GM12878 (cell line): ENCODE measurements around the gene UNG. TPM values are rescaled to one million over a fixed set of nuclear protein-coding genes. Genes with fewer than 3 reads are reported as not detected.

Experiments
- ATAC-seq: fragments of 200-7000 bp; cut with Tn5 transposase; 3 replicates; pipeline ENCODE4 v1.9.1; 2020; ENCODE audit warnings: mild to moderate bottlenecking, moderate library complexity
- BruUV-seq: library from RNA; stranded (reverse); fragments of 400-500 nt; replicated peaks from 2 replicates; lab custom pipeline; 2021; lab: Mats Ljungman, UMichigan
- CTCF ChIA-PET: fragments of 300-600 bp; sonication (Branson Sonifier 250); formaldehyde crosslinking; extraction: SDS; loops from one replicate; lab custom pipeline; 2021; ENCODE audit warnings: inconsistent platforms; lab: Yijun Ruan, JAX
- POLR2A ChIA-PET: fragments of 350-600 bp; formaldehyde crosslinking; extraction: SDS; loops from one replicate; lab custom pipeline; 2021; ENCODE audit warnings: inconsistent platforms; lab: Charles Lee
- RAD21 ChIA-PET: fragments of 300-600 bp; sonication (Branson Sonifier 250); formaldehyde crosslinking; loops from one replicate; lab custom pipeline; 2023; ENCODE audit warnings: antibody characterized with exemption; ENCODE audit not compliant: unreplicated experiment; lab: Charles Lee
- SMC1A ChIA-PET: fragments of 300-600 bp; sonication (Branson Sonifier 250); formaldehyde crosslinking; loops from one replicate; lab custom pipeline; 2023; ENCODE audit not compliant: unreplicated experiment, uncharacterized antibody; lab: Charles Lee
- DNase-seq: peaks from one replicate; pipeline ENCODE4 v3.0.0-alpha.2; 2011; ENCODE audit warnings: low read depth, low spot score
- FAIRE-seq: peaks from 3 replicates; lab custom pipeline; 2011; peaks lifted over from hg19 to GRCh38; lab: Jason Lieb, UNC
- H2AFZ ChIP-seq: 2 replicates; pipeline ENCODE4 v1.6.0; 2011; ENCODE audit warnings: low read depth, low read length, control low read depth; ENCODE audit not compliant: control insufficient read depth
- H3K27ac ChIP-seq: 2 replicates; pipeline ENCODE4 v1.5.1; 2011; ENCODE audit warnings: control low read depth; ENCODE audit not compliant: control insufficient read depth, insufficient read depth
- H3K27me3 ChIP-seq, 2 experiments: replicated peaks in 1 of 2; 2 replicates each; pipeline versions ENCODE4 v1.6.0 to v1.6.1; 2011; ENCODE audit warnings: low read length in 1 of 2; ENCODE audit not compliant: control insufficient read depth in 2 of 2, insufficient read depth in 2 of 2
- H3K36me3 ChIP-seq, 2 experiments: 2 replicates each; pipeline ENCODE4 v1.5.1; 2011; ENCODE audit warnings: low read length in 1 of 2; ENCODE audit not compliant: control insufficient read depth in 2 of 2, insufficient read depth in 2 of 2
- H3K4me1 ChIP-seq: 2 replicates; pipeline ENCODE4 v1.6.1; 2011; ENCODE audit warnings: mild to moderate bottlenecking, low read length, moderate library complexity, mixed read lengths; ENCODE audit not compliant: control insufficient read depth, insufficient read depth
- H3K4me2 ChIP-seq: 2 replicates; pipeline ENCODE4 v1.6.0; 2011; ENCODE audit warnings: control low read depth; ENCODE audit not compliant: control insufficient read depth, insufficient read depth
- H3K4me3 ChIP-seq: fragments of 200-600 bp; sonication (generic); 2 replicates; pipeline ENCODE4 v1.5.1; 2016
- H3K79me2 ChIP-seq: 2 replicates; pipeline ENCODE4 v1.6.0; 2011; ENCODE audit warnings: low read length; ENCODE audit not compliant: control insufficient read depth, insufficient read depth
- H3K9ac ChIP-seq: 2 replicates; pipeline ENCODE4 v1.8.0; 2011; ENCODE audit warnings: low read length, control low read depth, mixed read lengths; ENCODE audit not compliant: control insufficient read depth, insufficient read depth
- H3K9me3 ChIP-seq: replicated peaks from 3 replicates; pipeline ENCODE4 v1.5.1; 2011; ENCODE audit warnings: mild to moderate bottlenecking, low read length; ENCODE audit not compliant: control insufficient read depth, insufficient read depth
- H4K20me1 ChIP-seq: 2 replicates; pipeline ENCODE4 v1.6.0; 2011; ENCODE audit not compliant: control insufficient read depth, insufficient read depth
- ATF3 ChIP-seq: IDR thresholded peaks from 2 replicates; pipeline ENCODE4 v1.6.1; 2011; ENCODE audit warnings: low read depth, mild to moderate bottlenecking, low read length, moderate library complexity, borderline replicate concordance; ENCODE audit errors: extremely low read depth
- CBX5 ChIP-seq: sonication (generic); IDR thresholded peaks from 2 replicates; pipeline ENCODE4 v1.6.1; 2016; ENCODE audit warnings: low read depth, moderate library complexity, mild to moderate bottlenecking, inconsistent platforms
- CHD2 ChIP-seq: IDR thresholded peaks from 2 replicates; pipeline ENCODE4 v1.6.1; 2011; ENCODE audit warnings: low read depth, low read length, improper control_type of control experiment, borderline replicate concordance
- CREB1 ChIP-seq: IDR thresholded peaks from 2 replicates; pipeline ENCODE4 v1.6.1; 2012; ENCODE audit warnings: low read depth, mild to moderate bottlenecking, inconsistent platforms
- EGR1 ChIP-seq, 2 experiments: IDR thresholded peaks; 1 replicate in 1 of 2; 2 replicates in 1 of 2; pipeline ENCODE4 v1.6.1; 2011 to 2012; ENCODE audit warnings: low read depth in 2 of 2, low read length in 2 of 2, borderline replicate concordance in 1 of 2, mild to moderate bottlenecking in 1 of 2, moderate library complexity in 1 of 2
- GABPA ChIP-seq: IDR thresholded peaks from 2 replicates; pipeline ENCODE4 v1.6.1; 2014; ENCODE audit warnings: antibody characterized with exemption, low read depth, mild to moderate bottlenecking, inconsistent platforms
- HDGF ChIP-seq: fragments of 450-650 bp; IDR thresholded peaks from 2 replicates; pipeline ENCODE4 v1.6.1; 2016; ENCODE audit warnings: antibody characterized with exemption
- KLF5 ChIP-seq: fragments of 450-650 bp; IDR thresholded peaks from 2 replicates; pipeline ENCODE4 v1.6.1; 2014; ENCODE audit warnings: mild to moderate bottlenecking; ENCODE audit not compliant: partially characterized antibody
- MYC ChIP-seq: IDR thresholded peaks from 2 replicates; pipeline ENCODE4 v1.6.1; 2011; ENCODE audit warnings: mild to moderate bottlenecking, low read length, moderate library complexity, inconsistent platforms; ENCODE audit not compliant: insufficient read depth, insufficient replicate concordance, insufficient read length, severe bottlenecking
- NFIC ChIP-seq: IDR thresholded peaks from 2 replicates; pipeline ENCODE4 v1.6.1; 2012; ENCODE audit warnings: low read depth, mild to moderate bottlenecking, inconsistent platforms, low read length, moderate library complexity
- PAX5 ChIP-seq: IDR thresholded peaks from 2 replicates; pipeline ENCODE4 v1.6.1; 2011; ENCODE audit warnings: low read depth, low read length, borderline replicate concordance
- PAX8 ChIP-seq: fragments of 450-650 bp; IDR thresholded peaks from 2 replicates; pipeline ENCODE4 v1.6.1; 2017; ENCODE audit warnings: mild to moderate bottlenecking, moderate library complexity
- SP1 ChIP-seq: IDR thresholded peaks from one replicate; pipeline ENCODE4 v1.6.1; 2011; ENCODE audit warnings: low read depth, low read length
- SUZ12 ChIP-seq: fragments of 200-600 bp; sonication (generic); IDR thresholded peaks from one replicate; pipeline ENCODE4 v1.6.1; 2018; ENCODE audit warnings: antibody characterized with exemption, mild to moderate bottlenecking; ENCODE audit not compliant: unreplicated experiment
- TBL1XR1 ChIP-seq: IDR thresholded peaks from 2 replicates; pipeline ENCODE4 v1.6.1; 2012; ENCODE audit warnings: low read depth, low read length, improper control_type of control experiment
- TCF12 ChIP-seq: IDR thresholded peaks from 2 replicates; pipeline ENCODE4 v1.6.1; 2011; ENCODE audit warnings: low read depth, mild to moderate bottlenecking, low read length
- WGBS: methylation state at CpG from one replicate; pipeline ENCODE4 v1.1.6; 2016; ENCODE audit warnings: low lambda C conversion rate; ENCODE audit not compliant: insufficient replicate concordance, insufficient coverage; ENCODE audit errors: missing lambda C conversion rate; 5-methylcytosine and 5-hydroxymethylcytosine counted together
- in situ Hi-C: fragments of 300-500 bp; cut with MboI; formaldehyde crosslinking; loops from 9 replicates; pipeline ENCODE4 v1.14.3; 2018; ENCODE audit warnings: mixed read lengths
- intact Hi-C: fragments of 100-400 bp; cut with micrococcal nuclease; formaldehyde crosslinking; loops from one replicate; pipeline ENCODE4 v1.14.2; 2022; ENCODE audit not compliant: unreplicated experiment
- polyA plus RNA-seq, 11 experiments: library from polyadenylated mRNA; depleted of rRNA in 4 of 11; unstranded in 6 of 11; stranded (reverse) in 5 of 11; fragments of >200 nt; fragmentation: Nextera tagmentation in 4 of 11; fragmentation: Illumina TruSeq in 1 of 11; extraction: Ambion mirVana in 4 of 11; extraction: Trizol in 1 of 11; gene quantifications; 1 replicate in 1 of 11; 2 replicates in 10 of 11; pipeline versions ENCODE4 v1.2.1 to v1.2.3, GENCODE V29; 2011 to 2016; ENCODE audit warnings: inconsistent platforms in 2 of 11, missing spikeins in 2 of 11, low read depth in 1 of 11
- total RNA-seq, 4 experiments: library from RNA; depleted of rRNA in 3 of 4; stranded (reverse); fragments of >200 nt in 3 of 4; fragmentation: Illumina TruSeq in 1 of 4; extraction: Trizol in 1 of 4; gene quantifications; 2 replicates each; pipeline versions ENCODE4 v1.2.1 to v1.2.3, GENCODE V29; 2013 to 2021
- TF ChIP-seq, protein P1 (sequence below): fragments of 150-350 bp; IDR thresholded peaks from 2 replicates; pipeline ENCODE4 v1.6.1; 2016; ENCODE audit warnings: low read depth, low read length
- TF ChIP-seq, protein P2 (sequence below): IDR thresholded peaks from 2 replicates; pipeline ENCODE4 v1.6.1; 2012; ENCODE audit warnings: low read length, inconsistent platforms

The UNG gene
- total and polyA plus RNA-seq, 10 of the 15 experiments (the other 5 are each of a cell fraction or from before 2014, with no cell fraction given), result 9.5 to 81.9 (median 48.2) TPM

GRCh38 chr12:109069307-109070271, 27.8 kb upstream of the UNG start:
- no peaks in the 10 kb centered on the region for H3K27me3 ChIP-seq
- no peak for ATAC-seq
- ChIA-PET RAD21 (interaction anchor here (1.0 kb wide), 1 partner anchor 17 kb away, joined by 3 read pairs; the partner anchor contains the start of gene USP30), SMC1A (interaction anchor here (1.5 kb wide), 1 partner anchor 17 kb away, joined by 3 read pairs; no protein-coding TSS in a partner anchor), POLR2A (no interaction called here), CTCF (interaction anchor here (0.7 to 1.0 kb wide), 2 partner anchors 23 to 45 kb away, joined by 3 read pairs; no protein-coding TSS in a partner anchor)
- H3K79me2 ChIP-seq, result no peaks in the 10 kb centered on the region
- no peak overlapping the region for H3K9ac ChIP-seq
- no peaks in the 10 kb centered on the region for H3K4me1 ChIP-seq
- H3K27ac ChIP-seq, result no peak overlapping the region
- intact Hi-C loops, result no loop called here
- 90% methylated on average over 17 of the region's 17 CpGs for WGBS
- in situ Hi-C loops, result no loop called here
- BruUV-seq, result no TSS peak
- no peak overlapping the region for H2AFZ ChIP-seq
- no peaks in the 10 kb centered on the region; a peak in 1 of 4 replicates for H3K36me3 ChIP-seq
- no peak overlapping the region for H3K4me2 ChIP-seq
- no peaks in the 10 kb centered on the region for H3K9me3 ChIP-seq
- no peaks in the 10 kb centered on the region for H4K20me1 ChIP-seq
- H3K4me3 ChIP-seq, result no peak overlapping the region
- no peak for FAIRE-seq
- DNase-seq, result no peak
- TF ChIP-seq NFIC, result no peak
- TF ChIP-seq EGR1 (IDR thresholded peaks at IDR 0.05; ENCODE audit: borderline replicate concordance in 1 of 2, low read depth in 2 of 2, low read length in 2 of 2), result no peak
- no peak for TF ChIP-seq CREB1
- no peak for TF ChIP-seq KLF5
- TF ChIP-seq CHD2, result no peak
- TF ChIP-seq TCF12, result no peak
- no peak for TF ChIP-seq ATF3
- no peak for TF ChIP-seq SP1
- no peak for TF ChIP-seq PAX8
- no peak for TF ChIP-seq PAX5
- no peak for TF ChIP-seq HDGF
- no peak for TF ChIP-seq TBL1XR1
- TF ChIP-seq SUZ12, result no peak
- no peak for TF ChIP-seq MYC
- no peak for TF ChIP-seq CBX5
- no peak for TF ChIP-seq GABPA
- TF ChIP-seq, protein P1, sequence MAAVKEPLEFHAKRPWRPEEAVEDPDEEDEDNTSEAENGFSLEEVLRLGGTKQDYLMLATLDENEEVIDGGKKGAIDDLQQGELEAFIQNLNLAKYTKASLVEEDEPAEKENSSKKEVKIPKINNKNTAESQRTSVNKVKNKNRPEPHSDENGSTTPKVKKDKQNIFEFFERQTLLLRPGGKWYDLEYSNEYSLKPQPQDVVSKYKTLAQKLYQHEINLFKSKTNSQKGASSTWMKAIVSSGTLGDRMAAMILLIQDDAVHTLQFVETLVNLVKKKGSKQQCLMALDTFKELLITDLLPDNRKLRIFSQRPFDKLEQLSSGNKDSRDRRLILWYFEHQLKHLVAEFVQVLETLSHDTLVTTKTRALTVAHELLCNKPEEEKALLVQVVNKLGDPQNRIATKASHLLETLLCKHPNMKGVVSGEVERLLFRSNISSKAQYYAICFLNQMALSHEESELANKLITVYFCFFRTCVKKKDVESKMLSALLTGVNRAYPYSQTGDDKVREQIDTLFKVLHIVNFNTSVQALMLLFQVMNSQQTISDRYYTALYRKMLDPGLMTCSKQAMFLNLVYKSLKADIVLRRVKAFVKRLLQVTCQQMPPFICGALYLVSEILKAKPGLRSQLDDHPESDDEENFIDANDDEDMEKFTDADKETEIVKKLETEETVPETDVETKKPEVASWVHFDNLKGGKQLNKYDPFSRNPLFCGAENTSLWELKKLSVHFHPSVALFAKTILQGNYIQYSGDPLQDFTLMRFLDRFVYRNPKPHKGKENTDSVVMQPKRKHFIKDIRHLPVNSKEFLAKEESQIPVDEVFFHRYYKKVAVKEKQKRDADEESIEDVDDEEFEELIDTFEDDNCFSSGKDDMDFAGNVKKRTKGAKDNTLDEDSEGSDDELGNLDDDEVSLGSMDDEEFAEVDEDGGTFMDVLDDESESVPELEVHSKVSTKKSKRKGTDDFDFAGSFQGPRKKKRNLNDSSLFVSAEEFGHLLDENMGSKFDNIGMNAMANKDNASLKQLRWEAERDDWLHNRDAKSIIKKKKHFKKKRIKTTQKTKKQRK, result no peak
- TF ChIP-seq, protein P2, sequence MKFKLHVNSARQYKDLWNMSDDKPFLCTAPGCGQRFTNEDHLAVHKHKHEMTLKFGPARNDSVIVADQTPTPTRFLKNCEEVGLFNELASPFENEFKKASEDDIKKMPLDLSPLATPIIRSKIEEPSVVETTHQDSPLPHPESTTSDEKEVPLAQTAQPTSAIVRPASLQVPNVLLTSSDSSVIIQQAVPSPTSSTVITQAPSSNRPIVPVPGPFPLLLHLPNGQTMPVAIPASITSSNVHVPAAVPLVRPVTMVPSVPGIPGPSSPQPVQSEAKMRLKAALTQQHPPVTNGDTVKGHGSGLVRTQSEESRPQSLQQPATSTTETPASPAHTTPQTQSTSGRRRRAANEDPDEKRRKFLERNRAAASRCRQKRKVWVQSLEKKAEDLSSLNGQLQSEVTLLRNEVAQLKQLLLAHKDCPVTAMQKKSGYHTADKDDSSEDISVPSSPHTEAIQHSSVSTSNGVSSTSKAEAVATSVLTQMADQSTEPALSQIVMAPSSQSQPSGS, result no peak
- TF ChIP-seq, all 136 proteins: peak for 0
